ENCODE measurements around the gene KLHL13. TPM values are rescaled to one million over a fixed set of nuclear protein-coding genes. Genes with fewer than 3 reads are reported as not detected.

Gene KLHL13
- total and polyA plus RNA-seq, 2 experiments from 2014 or later, result 18.5 to 44.9 TPM

- Histone ChIP-seq H3K4me1 (ENCODE audit: insufficient read depth) (no peaks in the 10 kb centered on the region), H3K79me2 (no peaks in the 10 kb centered on the region), H3K27me3 (no peaks in the 10 kb centered on the region), H3K4me3 (no peak overlapping the region), H3K4me2 (no peak overlapping the region), H3K9me2 (replicated peaks; ENCODE audit: insufficient read depth) (no peaks in the 10 kb centered on the region), H3K27ac (no peak overlapping the region), H2AFZ (no peak overlapping the region), H4K20me1 (ENCODE audit: insufficient read depth, poor library complexity, severe bottlenecking) (no peaks in the 10 kb centered on the region), H3K9me3 (ENCODE audit: low read depth) (peaks cover 3% of the 10 kb centered on the region), H3K36me3 (replicated peaks; ENCODE audit: insufficient read depth, low read depth) (no peaks in the 10 kb centered on the region)
- TF ChIP-seq CTCF (IDR thresholded peaks at IDR 0.05; ENCODE audit: poor library complexity) (no peak), EZH2 (IDR thresholded peaks at IDR 0.05; ENCODE audit: borderline replicate concordance) (no peak), EZH2phosphoT487 (IDR thresholded peaks at IDR 0.05; ENCODE audit: low read depth, severe bottlenecking, unreplicated experiment) (no peak)
- no peak for DNase-seq (ENCODE audit: low spot score)
- 73% methylated on average over 3 of the region's 3 CpGs for WGBS (ENCODE audit: low lambda C conversion rate, missing lambda C conversion rate)
Measured at GRCh38 chrX:118038614-118039365, 77.8 kb downstream of the KLHL13 start.

- WGBS (ENCODE audit: low lambda C conversion rate, missing lambda C conversion rate), result 81% methylated on average over 1 of the region's 1 CpG
- DNase-seq (ENCODE audit: low spot score), result no peak
- no peak overlapping the region for H3K4me2 ChIP-seq
Measured at GRCh38 chrX:118026631-118027030, 90.0 kb downstream of the KLHL13 start.

GRCh38 chrX:118025226-118025625, 91.4 kb downstream of the KLHL13 start:
- no peaks in the 10 kb centered on the region for H3K27me3 ChIP-seq
- H3K9me2 ChIP-seq (replicated peaks; ENCODE audit: insufficient read depth), result no peaks in the 10 kb centered on the region
- no peak for DNase-seq (ENCODE audit: low spot score)
- 61% methylated on average over 4 of the region's 4 CpGs for WGBS (ENCODE audit: low lambda C conversion rate, missing lambda C conversion rate)
- H3K4me1 ChIP-seq (ENCODE audit: insufficient read depth), result no peaks in the 10 kb centered on the region
- H3K4me2 ChIP-seq, result no peak overlapping the region
- no peak overlapping the region for H2AFZ ChIP-seq
- no peak for TF ChIP-seq CTCF (IDR thresholded peaks at IDR 0.05; ENCODE audit: poor library complexity)
- no peaks in the 10 kb centered on the region for H4K20me1 ChIP-seq (ENCODE audit: insufficient read depth, poor library complexity, severe bottlenecking)
- H3K36me3 ChIP-seq (replicated peaks; ENCODE audit: insufficient read depth, low read depth), result no peaks in the 10 kb centered on the region
- H3K79me2 ChIP-seq, result no peaks in the 10 kb centered on the region
- no peak overlapping the region for H3K4me3 ChIP-seq
- no peaks in the 10 kb centered on the region for H3K9me3 ChIP-seq (ENCODE audit: low read depth)
- no peak overlapping the region for H3K27ac ChIP-seq

More at GRCh38 chrX:118026631-118027030, 90.0 kb downstream of the KLHL13 start:
- TF ChIP-seq EZH2 (IDR thresholded peaks at IDR 0.05; ENCODE audit: borderline replicate concordance), result no peak
- no peak for TF ChIP-seq CTCF (IDR thresholded peaks at IDR 0.05; ENCODE audit: poor library complexity)
- no peak for TF ChIP-seq EZH2phosphoT487 (IDR thresholded peaks at IDR 0.05; ENCODE audit: low read depth, severe bottlenecking, unreplicated experiment)
- Histone ChIP-seq H3K27me3 (no peaks in the 10 kb centered on the region), H3K4me3 (no peak overlapping the region), H2AFZ (no peak overlapping the region), H3K9me3 (ENCODE audit: low read depth) (no peaks in the 10 kb centered on the region), H3K27ac (no peak overlapping the region), H3K4me1 (ENCODE audit: insufficient read depth) (no peaks in the 10 kb centered on the region), H4K20me1 (ENCODE audit: insufficient read depth, poor library complexity, severe bottlenecking) (no peaks in the 10 kb centered on the region), H3K36me3 (replicated peaks; ENCODE audit: insufficient read depth, low read depth) (no peaks in the 10 kb centered on the region), H3K9me2 (replicated peaks; ENCODE audit: insufficient read depth) (no peaks in the 10 kb centered on the region), H3K79me2 (no peaks in the 10 kb centered on the region)
